Common myeloid progenitor, CD34-positive (primary cell): ENCODE results near the gene TBC1D32. TPM values are rescaled to one million over a fixed set of nuclear protein-coding genes. Genes with fewer than 3 reads are reported as not detected.
"Not testable (repeated sequence)": the region's sequence is repeated elsewhere in the genome, so short reads cannot be mapped to it uniquely, and the experiment has no call there.

Experiments used
- CTCF ChIA-PET: fragments of 350-600 bp; sonication (Branson Sonifier 250); formaldehyde crosslinking; loops from one replicate; lab custom pipeline; 2021; ENCODE audit warnings: antibody characterized with exemption; lab: Charles Lee
- POLR2A ChIA-PET: fragments of 350-600 bp; sonication (Branson Sonifier 250); formaldehyde crosslinking; loops from one replicate; lab custom pipeline; 2021; ENCODE audit warnings: antibody characterized with exemption; lab: Charles Lee
- DNase-seq, 3 donors: peaks; one replicate each; pipeline versions ENCODE4 v3.0.0 to v3.0.0-alpha.2; 2013
- H3K27ac ChIP-seq, 2 experiments: 1 replicate in 1 of 2; 2 replicates in 1 of 2; pipeline ENCODE4 v1.7.0; 2013; ENCODE audit warnings: inconsistent platforms in 2 of 2, low read length in 2 of 2, mild to moderate bottlenecking in 2 of 2, low read depth in 1 of 2, moderate library complexity in 1 of 2; ENCODE audit not compliant: severe bottlenecking in 2 of 2, insufficient read depth in 1 of 2, poor library complexity in 1 of 2
- H3K27me3 ChIP-seq, 5 experiments: replicated peaks in 2 of 5; 1 replicate in 3 of 5; 2 replicates in 2 of 5; pipeline versions ENCODE4 v1.6.1 to v1.7.0; 2013; ENCODE audit warnings: low read length in 4 of 5, mild to moderate bottlenecking in 2 of 5, moderate library complexity in 2 of 5, inconsistent platforms in 1 of 5; ENCODE audit not compliant: insufficient read depth in 5 of 5, control insufficient read depth in 4 of 5
- H3K36me3 ChIP-seq, 4 experiments: 1 replicate in 2 of 4; 2 replicates in 2 of 4; pipeline versions ENCODE4 v1.6.1 to v1.7.0; 2013; ENCODE audit warnings: low read length in 3 of 4, control low read depth in 1 of 4, mild to moderate bottlenecking in 1 of 4; ENCODE audit not compliant: control insufficient read depth in 4 of 4, insufficient read depth in 4 of 4
- H3K4me1 ChIP-seq, 4 experiments: 1 replicate in 3 of 4; 2 replicates in 1 of 4; pipeline versions ENCODE4 v1.6.1 to v1.7.1; 2013; ENCODE audit warnings: low read length in 3 of 4, mild to moderate bottlenecking in 3 of 4, control low read depth in 1 of 4, inconsistent platforms in 1 of 4, moderate library complexity in 1 of 4; ENCODE audit not compliant: control insufficient read depth in 4 of 4, insufficient read depth in 4 of 4; ENCODE audit errors: control extremely low read depth in 1 of 4
- H3K4me3 ChIP-seq, 7 experiments: 1 replicate in 4 of 7; 2 replicates in 3 of 7; pipeline versions ENCODE4 v1.5.1 to v1.7.0; 2013; ENCODE audit warnings: mild to moderate bottlenecking in 7 of 7, low read length in 6 of 7, moderate library complexity in 6 of 7, inconsistent platforms in 2 of 7, low read depth in 2 of 7, control low read depth in 1 of 7; ENCODE audit not compliant: insufficient read depth in 4 of 7, control insufficient read depth in 1 of 7; ENCODE audit errors: extremely low read depth in 1 of 7
- H3K9me3 ChIP-seq, 5 experiments: 1 replicate in 4 of 5; 2 replicates in 1 of 5; pipeline versions ENCODE4 v1.6.1 to v1.7.1; 2013; ENCODE audit warnings: low read length in 4 of 5, mild to moderate bottlenecking in 2 of 5, inconsistent platforms in 1 of 5, low read depth in 1 of 5, moderate library complexity in 1 of 5; ENCODE audit not compliant: control insufficient read depth in 4 of 5, insufficient read depth in 2 of 5; ENCODE audit errors: control extremely low read depth in 1 of 5
- WGBS: methylation state at CpG from one replicate; pipeline ENCODE4 v1.1.5; 2013; ENCODE audit not compliant: insufficient coverage; 5-methylcytosine and 5-hydroxymethylcytosine counted together
- polyA plus RNA-seq: library from polyadenylated mRNA; unstranded; fragments of 120-200 nt; gene quantifications from one replicate; pipeline ENCODE4 v1.2.1, GENCODE V29; 2013

The TBC1D32 gene
- 10.9 TPM for polyA plus RNA-seq

- CTCF ChIA-PET, result interaction anchor here (1.5 kb wide), 1 partner anchor 20 kb away, joined by 3 read pairs; no protein-coding TSS in a partner anchor
These were observed at the start of gene TBC1D32 for GRCh38 chr6:121334299-121335086. Gene TBC1D32, minus strand, starts transcription at chr6:121334480. Its CDS starts 50 bp downstream, at chr6:121334430.

DNA sequence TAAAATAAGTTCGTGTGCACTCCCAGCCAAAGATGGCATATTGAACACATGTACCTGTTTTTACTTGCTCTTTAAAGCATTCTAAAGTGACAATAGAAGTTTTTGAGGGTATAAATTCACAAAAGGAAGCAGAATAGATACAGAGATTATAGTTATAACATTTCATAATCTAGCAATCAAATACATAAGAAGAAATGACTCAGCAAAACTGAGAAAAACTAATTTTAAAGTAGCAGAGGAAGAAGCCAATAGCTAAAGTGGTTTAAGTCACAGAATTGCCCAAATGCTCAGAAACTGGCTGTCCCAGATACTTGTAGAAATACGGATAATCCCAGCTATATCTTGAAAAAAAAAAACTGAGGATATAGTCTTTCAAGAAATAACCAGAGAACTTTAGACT is 49.2 kb upstream of the TBC1D32 start:
- no peak overlapping the region for H3K4me3 ChIP-seq
- no peaks in the 10 kb centered on the region for H3K9me3 ChIP-seq
- H3K27ac ChIP-seq, result no peak overlapping the region
- DNase-seq, result peak in 2 of 3 donors; percentile 9 to 17
- no CpG with 5 or more reads among the region's 2 CpGs for WGBS
- POLR2A ChIA-PET, result no interaction called here
- CTCF ChIA-PET, result interaction anchor here (1.5 kb wide), 1 partner anchor 69 kb away, joined by 3 read pairs; no protein-coding TSS in a partner anchor
- no peaks in the 10 kb centered on the region for H3K4me1 ChIP-seq
- H3K27me3 ChIP-seq, result no peaks in the 10 kb centered on the region
- H3K36me3 ChIP-seq, result no peaks in the 10 kb centered on the region

More at GRCh38 chr6:121334299-121335086, at the start of gene TBC1D32:
- Histone ChIP-seq H3K27ac (peak within 1 kb of the TSS; percentile 97 to 99), H3K4me3 (peak within 1 kb of the TSS; percentile 82 to 98 (median 91)), H3K9me3 (no peaks in the 10 kb centered on the region), H3K4me1 (peaks cover 3 to 14% (median 8%) of the 10 kb centered on the region in 4 experiments), H3K36me3 (no peaks in the 10 kb centered on the region), H3K27me3 (no peaks in the 10 kb centered on the region)
- DNase-seq, result peak; percentile 89 to 93 (median 92)
- POLR2A ChIA-PET, result interaction anchor here (0.7 to 1.8 kb wide), 2 partner anchors 20 to 1882 kb away, joined by 3 to 4 read pairs; no protein-coding TSS in a partner anchor
- WGBS, result under 1% methylated on average over 33 of the region's 52 CpGs

- no peak overlapping the region for H3K4me3 ChIP-seq
- H3K36me3 ChIP-seq, result no peaks in the 10 kb centered on the region
- H3K27me3 ChIP-seq, result no peaks in the 10 kb centered on the region
- H3K27ac ChIP-seq, result no peak overlapping the region
- H3K9me3 ChIP-seq, result no peaks in the 10 kb centered on the region
- 93% methylated on average over 2 of the region's 3 CpGs for WGBS
- ChIA-PET POLR2A (no interaction called here), CTCF (no interaction called here)
- DNase-seq, result no peak
- no peaks in the 10 kb centered on the region for H3K4me1 ChIP-seq
These were observed 48.3 kb upstream of the TBC1D32 start for GRCh38 chr6:121382467-121383121.

DNA sequence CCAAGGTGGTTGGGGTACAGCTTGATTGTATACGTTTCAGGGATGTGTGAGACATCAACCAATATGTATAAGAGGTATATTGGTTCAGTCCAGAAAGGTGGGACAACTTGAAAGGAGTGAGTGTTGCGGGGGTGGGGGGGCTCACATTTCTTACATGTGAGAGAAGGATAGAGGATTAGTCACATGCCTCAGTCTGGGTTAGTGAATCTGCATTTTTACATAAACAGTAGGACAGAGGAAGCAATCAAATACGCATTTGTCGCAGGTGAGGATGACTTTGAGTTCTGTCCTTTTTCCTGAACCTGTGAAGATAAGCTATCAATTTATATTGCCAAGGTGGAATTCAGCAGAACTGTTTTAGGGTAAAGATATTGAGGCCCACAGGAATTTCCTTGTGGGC is 42.1 kb upstream of the TBC1D32 start:
- Histone ChIP-seq H3K9me3 (no peaks in the 10 kb centered on the region), H3K27me3 (no peaks in the 10 kb centered on the region), H3K4me3 (no peak overlapping the region), H3K4me1 (no peaks in the 10 kb centered on the region), H3K36me3 (no peaks in the 10 kb centered on the region), H3K27ac (no peak overlapping the region)
- POLR2A ChIA-PET, result no interaction called here
- DNase-seq, result no peak
- WGBS, result 95% methylated on average over 4 of the region's 4 CpGs
- CTCF ChIA-PET, result no interaction called here

DNA sequence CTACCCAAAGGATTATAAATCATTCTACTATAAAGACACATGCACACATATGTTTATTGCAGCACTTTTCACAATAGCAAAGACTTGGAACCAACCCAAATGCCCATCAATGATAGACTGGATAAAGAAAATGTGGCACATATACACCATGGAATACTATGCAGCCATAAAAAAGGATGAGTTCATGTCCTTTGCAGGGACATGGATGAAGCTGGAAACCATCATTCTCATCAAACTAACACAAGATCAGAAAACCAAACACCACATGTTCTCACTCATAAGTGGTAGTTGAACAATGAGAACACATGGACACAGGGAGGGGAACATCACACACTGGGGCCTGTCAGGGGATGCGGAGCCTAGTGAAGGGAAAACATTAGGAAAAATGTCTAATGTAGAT is 39.9 kb upstream of the TBC1D32 start:
- H3K36me3 ChIP-seq, result not testable (repeated sequence)

DNA sequence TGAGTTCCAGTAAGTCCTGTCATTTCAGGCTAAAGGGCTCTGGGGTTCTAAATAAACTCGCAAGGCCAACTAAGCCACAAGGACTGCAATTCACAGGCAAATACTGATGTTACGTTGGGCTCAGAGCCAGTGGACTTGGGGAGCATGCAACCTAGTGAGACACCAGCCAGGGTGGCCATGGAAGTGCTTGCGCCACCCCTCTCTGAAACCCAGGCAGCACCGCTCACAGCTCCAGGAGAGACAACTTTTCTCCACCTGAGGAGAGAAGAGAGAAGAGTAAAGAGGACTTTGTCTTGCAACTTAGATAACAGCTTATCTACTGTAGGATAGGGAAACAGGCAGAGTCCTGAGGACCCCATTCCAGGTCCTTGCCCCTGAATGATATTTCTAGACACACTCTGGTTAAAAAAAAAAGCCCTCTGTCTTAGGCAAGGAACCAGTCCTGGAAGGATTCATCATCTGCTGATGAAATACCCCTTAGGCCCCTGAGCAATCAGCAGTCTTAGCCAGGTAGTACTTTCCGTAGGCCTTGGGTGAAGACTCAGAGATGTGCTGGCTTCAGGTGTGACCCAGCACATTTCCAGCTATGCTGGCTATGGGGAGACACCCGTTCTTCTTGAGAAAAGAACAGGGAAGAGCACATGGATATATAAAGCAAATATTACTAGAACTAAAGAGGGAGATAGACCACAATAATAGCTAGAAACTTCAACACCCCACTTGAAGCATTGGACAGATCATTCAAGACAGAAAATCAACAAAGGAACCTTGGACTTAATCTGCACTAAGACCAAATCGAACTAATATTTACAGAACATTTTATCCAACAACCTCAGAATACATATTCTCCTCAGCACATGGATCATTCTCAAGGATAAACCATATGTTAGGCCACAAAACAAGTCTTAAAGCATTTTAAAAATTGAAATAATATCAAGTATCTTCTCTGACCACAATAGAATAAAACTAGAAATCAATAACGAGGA is 31.5 kb upstream of the TBC1D32 start:
- Histone ChIP-seq H3K27ac (no peak overlapping the region), H3K4me1 (no peaks in the 10 kb centered on the region), H3K4me3 (no peak overlapping the region), H3K27me3 (no peaks in the 10 kb centered on the region), H3K9me3 (peaks cover 0 to 2% (median 0%) of the 10 kb centered on the region in 5 experiments), H3K36me3 (no peaks in the 10 kb centered on the region)
- POLR2A ChIA-PET, result no interaction called here
- no peak for DNase-seq
- CTCF ChIA-PET, result interaction anchor here (2.1 kb wide), 1 partner anchor 11 kb away, joined by 8 read pairs; no protein-coding TSS in a partner anchor
- WGBS, result 89% methylated on average over 5 of the region's 8 CpGs

More for the DNA sequence above, 39.9 kb upstream of the TBC1D32 start:
- DNase-seq, POLR2A ChIA-PET, H3K4me3 ChIP-seq, H3K4me1 ChIP-seq, H3K27me3 ChIP-seq, H3K27ac ChIP-seq, CTCF ChIA-PET, H3K9me3 ChIP-seq: not testable (repeated sequence)
- no CpG with 5 or more reads among the region's 1 CpG for WGBS
